ENCODE results near the gene KNDC1.

The KNDC1 gene

GRCh38 chr10:133275684-133276092 is 115.7 kb downstream of the KNDC1 start:
- no peak overlapping the region for H2AFZ ChIP-seq (ENCODE audit: low read depth)
- TF ChIP-seq CTCF (conservative IDR thresholded peaks at IDR 0.05; ENCODE audit: low read depth, low read length): 0 out of 2 replicates have a peak, but pooled peaks have one; percentile 23
- H3K4me1 ChIP-seq (ENCODE audit: low read depth, poor library complexity, severe bottlenecking): peaks cover 62% of the 10 kb centered on the region
- H3K9ac ChIP-seq: peak overlapping the region; percentile 60; the same call in 1 of the 2 replicates
- peak overlapping the region; percentile 90 for H3K4me2 ChIP-seq
- H3K4me3 ChIP-seq (IDR thresholded peaks at IDR 0.05; ENCODE audit: insufficient read depth, low read depth, low read length): no peak overlapping the region
- H3K27ac ChIP-seq: peak overlapping the region; percentile 82
- H3K36me3 ChIP-seq (ENCODE audit: insufficient read depth): no peaks in the 10 kb centered on the region
- H3K27me3 ChIP-seq (ENCODE audit: insufficient read depth, low read depth): no peaks in the 10 kb centered on the region
- no peaks in the 10 kb centered on the region for H4K20me1 ChIP-seq (ENCODE audit: insufficient read depth)
- H3K79me2 ChIP-seq (ENCODE audit: insufficient read depth, low read depth): no peaks in the 10 kb centered on the region

Measured in KMS-11 (cell line).